KMS-11 (cell line): ENCODE data around the gene GNE.
"Not testable (repeated sequence)": the region's sequence is repeated elsewhere in the genome, so short reads cannot be mapped to it uniquely, and the experiment has no call there.

Experiments used
- H2AFZ ChIP-seq: fragments of 200-600 bp; sonication (generic); 2 replicates; pipeline ENCODE4 v1.6.1; 2016; ENCODE audit warnings: antibody characterized with exemption, mixed run types, low read depth
- H3K27ac ChIP-seq: fragments of 200-600 bp; sonication (generic); 2 replicates; pipeline ENCODE4 v1.6.1; 2016; ENCODE audit warnings: mild to moderate bottlenecking, mixed run types
- H3K27me3 ChIP-seq: fragments of 200-600 bp; sonication (generic); 2 replicates; pipeline ENCODE4 v1.6.1; 2017; ENCODE audit warnings: mild to moderate bottlenecking, low read depth, mixed run types, moderate library complexity; ENCODE audit not compliant: insufficient read depth
- H3K36me3 ChIP-seq: fragments of 200-600 bp; sonication (generic); 2 replicates; pipeline ENCODE4 v1.6.1; 2017; ENCODE audit warnings: mild to moderate bottlenecking, mixed run types; ENCODE audit not compliant: insufficient read depth
- H3K4me1 ChIP-seq: fragments of 200-600 bp; sonication (generic); 2 replicates; pipeline ENCODE4 v1.6.1; 2016; ENCODE audit warnings: mild to moderate bottlenecking, low read depth, mixed run types; ENCODE audit not compliant: poor library complexity, severe bottlenecking
- H3K4me2 ChIP-seq: fragments of 200-600 bp; sonication (generic); 2 replicates; pipeline ENCODE4 v1.7.0; 2016; ENCODE audit warnings: mild to moderate bottlenecking, mixed run types
- H3K4me3 ChIP-seq: fragments of 200-600 bp; sonication (generic); IDR thresholded peaks from 2 replicates; pipeline ENCODE4 v1.6.1; 2017; ENCODE audit warnings: low read depth, low read length, mixed read lengths; ENCODE audit not compliant: insufficient read depth
- H3K79me2 ChIP-seq: fragments of 200-600 bp; sonication (generic); 2 replicates; pipeline ENCODE4 v1.6.1; 2016; ENCODE audit warnings: low read depth, mixed run types; ENCODE audit not compliant: insufficient read depth
- H3K9ac ChIP-seq: fragments of 200-600 bp; sonication (generic); 2 replicates; pipeline ENCODE4 v1.6.1; 2016; ENCODE audit warnings: mild to moderate bottlenecking, mixed run types
- H4K20me1 ChIP-seq: fragments of 200-600 bp; sonication (generic); 2 replicates; pipeline ENCODE4 v1.6.1; 2016; ENCODE audit warnings: mild to moderate bottlenecking, mixed run types; ENCODE audit not compliant: insufficient read depth
- TF ChIP-seq, protein P1 (sequence below): fragments of 200-600 bp; sonication (generic); conservative IDR thresholded peaks from 2 replicates; pipeline ENCODE4 v1.6.1; 2017; ENCODE audit warnings: low read depth, mild to moderate bottlenecking, antibody characterized with exemption, low read length, moderate library complexity, mixed read lengths

GNE gene

GRCh38 chr9:36250079-36250478 lies 8.2 kb downstream of the GNE start:
- Histone ChIP-seq H3K79me2 (no peaks in the 10 kb centered on the region), H3K4me3 (no peak overlapping the region), H2AFZ (no peak overlapping the region), H3K4me2 (no peak overlapping the region), H3K27ac (no peak overlapping the region), H3K4me1 (peaks cover 16% of the 10 kb centered on the region), H3K36me3 (no peaks in the 10 kb centered on the region), H3K9ac (no peak overlapping the region), H3K27me3 (no peaks in the 10 kb centered on the region), H4K20me1 (no peaks in the 10 kb centered on the region)
- TF ChIP-seq, protein P1, sequence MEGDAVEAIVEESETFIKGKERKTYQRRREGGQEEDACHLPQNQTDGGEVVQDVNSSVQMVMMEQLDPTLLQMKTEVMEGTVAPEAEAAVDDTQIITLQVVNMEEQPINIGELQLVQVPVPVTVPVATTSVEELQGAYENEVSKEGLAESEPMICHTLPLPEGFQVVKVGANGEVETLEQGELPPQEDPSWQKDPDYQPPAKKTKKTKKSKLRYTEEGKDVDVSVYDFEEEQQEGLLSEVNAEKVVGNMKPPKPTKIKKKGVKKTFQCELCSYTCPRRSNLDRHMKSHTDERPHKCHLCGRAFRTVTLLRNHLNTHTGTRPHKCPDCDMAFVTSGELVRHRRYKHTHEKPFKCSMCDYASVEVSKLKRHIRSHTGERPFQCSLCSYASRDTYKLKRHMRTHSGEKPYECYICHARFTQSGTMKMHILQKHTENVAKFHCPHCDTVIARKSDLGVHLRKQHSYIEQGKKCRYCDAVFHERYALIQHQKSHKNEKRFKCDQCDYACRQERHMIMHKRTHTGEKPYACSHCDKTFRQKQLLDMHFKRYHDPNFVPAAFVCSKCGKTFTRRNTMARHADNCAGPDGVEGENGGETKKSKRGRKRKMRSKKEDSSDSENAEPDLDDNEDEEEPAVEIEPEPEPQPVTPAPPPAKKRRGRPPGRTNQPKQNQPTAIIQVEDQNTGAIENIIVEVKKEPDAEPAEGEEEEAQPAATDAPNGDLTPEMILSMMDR: no peak

DNA sequence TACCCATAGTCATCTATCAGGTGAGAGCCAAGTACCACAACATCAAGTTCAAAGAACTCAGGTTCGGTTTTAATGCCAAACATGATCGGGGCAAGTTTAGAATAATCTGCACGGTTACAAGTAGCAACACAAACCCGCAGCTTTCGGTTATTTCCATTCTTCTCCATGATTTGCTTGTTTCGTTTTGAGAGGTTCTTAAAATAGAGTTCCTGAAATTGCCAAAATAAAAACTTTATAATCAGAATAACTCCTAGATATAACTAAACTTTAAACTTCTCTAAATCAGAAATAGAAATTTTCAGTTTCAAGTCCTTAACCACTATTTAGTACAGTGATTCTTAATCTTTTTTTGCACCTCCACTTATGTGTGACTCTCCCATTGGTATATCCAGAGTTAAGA lies 9.1 kb downstream of the GNE start:
- Histone ChIP-seq H2AFZ (no peak overlapping the region), H4K20me1 (peaks cover 4% of the 10 kb centered on the region; the same call in 1 of the 2 replicates), H3K27me3 (no peaks in the 10 kb centered on the region), H3K79me2 (no peaks in the 10 kb centered on the region), H3K4me1 (peaks cover 16% of the 10 kb centered on the region), H3K9ac (no peak overlapping the region), H3K4me3 (no peak overlapping the region), H3K36me3 (no peaks in the 10 kb centered on the region), H3K27ac (peak overlapping the region; percentile 14; the same call in 1 of the 2 replicates), H3K4me2 (peak overlapping the region; percentile 15; the same call in 1 of the 2 replicates)
- TF ChIP-seq, protein P1: no peak

DNA sequence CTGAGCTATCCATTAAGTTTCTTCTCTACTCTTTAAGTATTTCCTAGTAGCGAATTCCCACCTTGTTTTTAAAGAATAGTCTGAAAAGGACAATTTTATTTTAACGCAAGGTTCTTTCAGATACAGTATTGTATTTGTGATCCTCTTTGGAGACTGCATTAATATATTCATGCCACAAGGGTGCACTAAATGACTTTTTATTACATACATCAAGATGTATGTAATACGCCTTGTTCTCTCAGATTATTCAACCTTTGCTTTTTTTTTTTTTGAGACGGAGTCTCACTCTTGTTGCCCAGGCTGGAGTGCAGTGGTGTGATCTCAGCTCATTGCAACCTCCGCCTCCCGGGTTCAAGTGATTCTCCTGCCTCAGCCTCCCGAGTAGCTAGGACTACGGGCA lies 10.2 kb downstream of the GNE start:
- not testable (repeated sequence) for H3K4me2 ChIP-seq, H3K27ac ChIP-seq, H3K36me3 ChIP-seq, H2AFZ ChIP-seq, H3K4me3 ChIP-seq, H3K9ac ChIP-seq, H3K27me3 ChIP-seq, H3K79me2 ChIP-seq, H4K20me1 ChIP-seq
- peaks cover 16% of the 10 kb centered on the region for H3K4me1 ChIP-seq
- TF ChIP-seq, protein P1: peak; percentile 38; the same call in 1 of the 2 replicates

DNA sequence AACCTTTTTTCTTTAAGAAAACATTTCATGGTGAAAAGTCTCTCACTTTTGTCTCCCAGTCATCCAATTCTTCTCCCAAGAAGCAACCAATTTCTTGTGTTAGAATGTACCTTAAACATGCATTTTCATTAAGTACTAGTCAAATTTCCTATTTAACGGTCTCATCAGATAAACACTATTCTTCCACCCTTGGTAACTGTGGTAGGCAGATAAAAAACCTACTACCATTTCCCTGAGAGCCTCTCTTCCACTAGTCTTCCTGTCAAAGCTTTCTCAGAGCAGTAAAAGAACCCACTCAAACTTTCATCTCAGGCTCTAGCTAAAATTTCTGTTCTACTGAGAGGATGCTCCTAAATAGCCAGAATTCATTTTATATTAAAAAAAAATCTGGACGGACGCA lies 10.9 kb downstream of the GNE start:
- Histone ChIP-seq H3K79me2 (no peaks in the 10 kb centered on the region), H3K9ac (no peak overlapping the region), H3K36me3 (no peaks in the 10 kb centered on the region), H2AFZ (no peak overlapping the region), H3K4me1 (peaks cover 16% of the 10 kb centered on the region), H3K4me2 (no peak overlapping the region), H3K27me3 (no peaks in the 10 kb centered on the region), H4K20me1 (peaks cover 4% of the 10 kb centered on the region; the same call in 1 of the 2 replicates), H3K4me3 (no peak overlapping the region), H3K27ac (no peak overlapping the region)
- TF ChIP-seq, protein P1: no peak
